ENCODE data around the gene STX8. TPM values are rescaled to one million over a fixed set of nuclear protein-coding genes. Genes with fewer than 3 reads are reported as not detected.

The STX8 gene
- total RNA-seq, 1 donor, result 77.5 TPM

Small RNA genes lying within 50 kb of the gene (small RNA-seq; reads per million reads assigned to genes)
- not detected for gene AC005695.3

Other genes starting within 250 kb of the STX8 start
- 0.18 and 2.7 TPM in 2 replicates for gene CFAP52, start 822 bp upstream of the STX8 start, total RNA-seq (ENCODE audit: low replicate concordance)
- not detected in 2 replicates for gene USP43, start 69.7 kb upstream of the STX8 start, total RNA-seq (ENCODE audit: low replicate concordance)
- gene DHRS7C, start 215.8 kb upstream of the STX8 start, total RNA-seq (ENCODE audit: low replicate concordance), result not detected in 2 replicates
- gene GSG1L2, start 246.3 kb upstream of the STX8 start, total RNA-seq (ENCODE audit: low replicate concordance), result not detected in 2 replicates